ENCODE data around the gene ERN1.

- TF ChIP-seq CTCF (IDR thresholded peaks at IDR 0.05) = no peak
- TF ChIP-seq POLR2A (IDR thresholded peaks at IDR 0.05) = no peak
Observed at GRCh38 chr17:64146418-64147109, 16.6 kb upstream of the ERN1 start.
